PC-9 (cell line): ENCODE data around the gene MCEMP1. TPM values are rescaled to one million over a fixed set of nuclear protein-coding genes. Genes with fewer than 3 reads are reported as not detected.

ENCODE experiments used
- BruUV-seq: library from RNA; stranded (reverse); fragments of 400-500 nt; replicated peaks from 2 replicates; lab custom pipeline; 2021; lab: Mats Ljungman, UMichigan
- CTCF ChIA-PET: fragments of 300-600 bp; sonication (Branson Sonifier 250); formaldehyde crosslinking; loops from one replicate; lab custom pipeline; 2022; ENCODE audit warnings: antibody characterized with exemption; lab: Charles Lee
- POLR2A ChIA-PET: fragments of 300-600 bp; sonication (Branson Sonifier 250); formaldehyde crosslinking; loops from one replicate; lab custom pipeline; 2022; ENCODE audit warnings: antibody characterized with exemption; ENCODE audit not compliant: unreplicated experiment; lab: Charles Lee
- DNase-seq, 2 experiments: peaks; one replicate each; pipeline versions ENCODE4 v3.0.0 to v3.0.0-alpha.2; 2015 to 2022; ENCODE audit warnings: mixed read lengths in 1 of 2
- H2AFZ ChIP-seq: fragments of 200-600 bp; sonication (generic); 2 replicates; pipeline ENCODE4 v1.8.1; 2017; ENCODE audit warnings: antibody characterized with exemption
- H3F3A ChIP-seq: fragments of 200-600 bp; sonication (generic); 2 replicates; pipeline ENCODE4 v1.8.1; 2017; ENCODE audit warnings: antibody characterized with exemption, mild to moderate bottlenecking, low read depth; ENCODE audit not compliant: insufficient read depth
- H3K27ac ChIP-seq: fragments of 200-600 bp; sonication (generic); 2 replicates; pipeline ENCODE4 v1.6.1; 2016; ENCODE audit warnings: mixed run types
- H3K27me3 ChIP-seq: fragments of 200-600 bp; sonication (generic); 2 replicates; pipeline ENCODE4 v1.6.1; 2016; ENCODE audit warnings: low read depth, mixed run types; ENCODE audit not compliant: insufficient read depth
- H3K36me3 ChIP-seq: fragments of 200-600 bp; sonication (generic); 2 replicates; pipeline ENCODE4 v1.6.1; 2016; ENCODE audit warnings: low read depth, mixed run types
- H3K4me1 ChIP-seq: fragments of 200-600 bp; sonication (generic); replicated peaks from 2 replicates; pipeline ENCODE4 v1.6.1; 2016; ENCODE audit warnings: mixed run types; ENCODE audit not compliant: insufficient read depth
- H3K4me2 ChIP-seq: fragments of 200-600 bp; sonication (generic); 2 replicates; pipeline ENCODE4 v1.6.1; 2017; ENCODE audit warnings: mixed run types
- H3K4me3 ChIP-seq: fragments of 200-600 bp; sonication (generic); 2 replicates; pipeline ENCODE4 v1.6.1; 2016; ENCODE audit warnings: mixed run types
- H3K79me2 ChIP-seq: fragments of 200-600 bp; sonication (generic); 2 replicates; pipeline ENCODE4 v1.6.1; 2017; ENCODE audit warnings: low read depth, mixed run types
- H3K9me2 ChIP-seq: fragments of 200-600 bp; sonication (generic); 2 replicates; pipeline ENCODE4 v1.8.1; 2017; ENCODE audit warnings: mild to moderate bottlenecking; ENCODE audit not compliant: insufficient read depth
- H3K9me3 ChIP-seq: fragments of 200-600 bp; sonication (generic); 2 replicates; pipeline ENCODE4 v1.8.1; 2016; ENCODE audit warnings: low read depth; ENCODE audit not compliant: insufficient read depth
- H4K20me1 ChIP-seq: fragments of 200-600 bp; sonication (generic); 2 replicates; pipeline ENCODE4 v1.8.1; 2017; ENCODE audit not compliant: insufficient read depth
- CTCF ChIP-seq: fragments of 200-600 bp; sonication (generic); conservative IDR thresholded peaks from 2 replicates; pipeline ENCODE4 v1.6.1; 2017; ENCODE audit warnings: mixed run types, antibody characterized with exemption, mild to moderate bottlenecking, moderate library complexity
- EZH2 ChIP-seq: fragments of 200-600 bp; sonication (generic); IDR thresholded peaks from 2 replicates; pipeline ENCODE4 v1.8.0; 2017; ENCODE audit warnings: antibody characterized with exemption, low read depth
- intact Hi-C: fragments of 100-400 bp; cut with micrococcal nuclease; formaldehyde crosslinking; loops from one replicate; pipeline ENCODE4 v1.10.0; 2022; ENCODE audit not compliant: unreplicated experiment
- total RNA-seq: library from RNA; stranded (reverse); gene quantifications from 2 replicates; pipeline ENCODE4 v1.2.3, GENCODE V29; 2021

MCEMP1 gene
- total RNA-seq, 1 experiment from 2014 or later: not detected

DNA sequence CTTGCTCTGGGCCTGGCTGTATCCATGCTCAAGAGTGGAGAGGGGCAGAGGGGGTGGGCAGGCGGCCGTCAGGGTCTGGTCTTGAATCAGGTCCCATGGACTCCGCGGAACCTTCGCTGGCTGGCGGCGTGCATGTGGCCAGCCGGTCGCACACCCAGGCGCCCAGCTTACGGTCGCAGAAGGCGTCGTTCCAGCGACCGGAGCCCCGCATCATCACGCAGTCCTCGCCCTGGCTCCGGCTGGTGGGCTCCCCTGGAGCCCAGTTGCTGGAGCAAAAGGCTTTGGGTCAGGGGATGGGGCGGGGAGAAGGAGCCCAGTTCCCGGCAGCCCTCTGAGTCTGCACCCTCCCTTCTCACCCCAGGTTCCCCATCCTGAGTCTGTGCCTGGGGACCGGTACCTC, 12.3 kb downstream of the MCEMP1 start:
- no peak overlapping the region for H2AFZ ChIP-seq
- H3K9me2 ChIP-seq: no peaks in the 10 kb centered on the region
- H3K9me3 ChIP-seq: no peaks in the 10 kb centered on the region
- no peak overlapping the region for H3K27ac ChIP-seq
- POLR2A ChIA-PET: no interaction called here
- H3K79me2 ChIP-seq: no peaks in the 10 kb centered on the region
- peaks cover 15% of the 10 kb centered on the region for H4K20me1 ChIP-seq
- H3F3A ChIP-seq: peaks cover 11% of the 10 kb centered on the region
- no peak overlapping the region for H3K4me3 ChIP-seq
- DNase-seq: no peak
- BruUV-seq: no TSS peak
- intact Hi-C loops: no loop called here
- CTCF ChIA-PET: no interaction called here
- H3K27me3 ChIP-seq: peaks cover 36% of the 10 kb centered on the region
- TF ChIP-seq EZH2 (no peak), CTCF (no peak)
- peaks cover 15% of the 10 kb centered on the region for H3K4me1 ChIP-seq
- no peaks in the 10 kb centered on the region for H3K36me3 ChIP-seq
- no peak overlapping the region for H3K4me2 ChIP-seq

- POLR2A ChIA-PET: interaction anchor here (0.6 kb wide), 1 partner anchor 575 kb away, joined by 17 read pairs; no protein-coding TSS in a partner anchor
- no peaks in the 10 kb centered on the region for H3K9me2 ChIP-seq
- peaks cover 1% of the 10 kb centered on the region; the same call in 1 of the 2 replicates for H3K4me1 ChIP-seq
- H3K27me3 ChIP-seq: peaks cover 51% of the 10 kb centered on the region
- H2AFZ ChIP-seq: no peak overlapping the region
- no peaks in the 10 kb centered on the region; the same call in 1 of the 2 replicates for H3F3A ChIP-seq
- DNase-seq: no peak
- H3K9me3 ChIP-seq: no peaks in the 10 kb centered on the region
- no peak overlapping the region for H3K27ac ChIP-seq
- H3K4me2 ChIP-seq: no peak overlapping the region
- intact Hi-C loops: no loop called here
- TF ChIP-seq EZH2 (no peak), CTCF (no peak)
- BruUV-seq: no TSS peak
- H3K79me2 ChIP-seq: no peaks in the 10 kb centered on the region
- H4K20me1 ChIP-seq: peaks cover 4% of the 10 kb centered on the region
- CTCF ChIA-PET: no interaction called here
- no peaks in the 10 kb centered on the region for H3K36me3 ChIP-seq
- H3K4me3 ChIP-seq: no peak overlapping the region
These were observed 13.9 kb downstream of the MCEMP1 start for GRCh38 chr19:7690779-7691258.

- Histone ChIP-seq H3K79me2 (no peaks in the 10 kb centered on the region), H3K4me2 (no peak overlapping the region), H3K4me3 (no peak overlapping the region), H3K9me3 (no peaks in the 10 kb centered on the region), H3K27ac (no peak overlapping the region), H3K9me2 (no peaks in the 10 kb centered on the region), H4K20me1 (no peaks in the 10 kb centered on the region), H3K27me3 (peaks cover 56% of the 10 kb centered on the region), H3K36me3 (no peaks in the 10 kb centered on the region), H3F3A (no peaks in the 10 kb centered on the region; the same call in 1 of the 2 replicates), H2AFZ (no peak overlapping the region), H3K4me1 (no peaks in the 10 kb centered on the region)
- TF ChIP-seq EZH2 (no peak), CTCF (no peak)
- CTCF ChIA-PET: no interaction called here
- intact Hi-C loops: no loop called here
- BruUV-seq: no TSS peak
- POLR2A ChIA-PET: no interaction called here
- DNase-seq: no peak
These were observed 14.6 kb downstream of the MCEMP1 start for GRCh38 chr19:7691497-7691896.
